Kidney epithelial cell (primary cell): ENCODE measurements around the gene GSDME. TPM values are rescaled to one million over a fixed set of nuclear protein-coding genes. Genes with fewer than 3 reads are reported as not detected.

ENCODE experiments used
- DNase-seq: peaks from one replicate; pipeline ENCODE4 v3.0.0-alpha.2; 2010; ENCODE audit warnings: low read depth
- H3K27me3 ChIP-seq: 2 replicates; pipeline ENCODE4 v1.6.0; 2011; ENCODE audit warnings: low read length; ENCODE audit not compliant: control insufficient read depth, insufficient read depth
- H3K36me3 ChIP-seq: 2 replicates; pipeline ENCODE4 v1.5.1; 2011; ENCODE audit warnings: low read length; ENCODE audit not compliant: control insufficient read depth, insufficient read depth
- H3K4me3 ChIP-seq: 2 replicates; pipeline ENCODE4 v1.5.1; 2011; ENCODE audit warnings: low read depth, mild to moderate bottlenecking, control low read depth, low read length
- CTCF ChIP-seq: IDR thresholded peaks from 2 replicates; pipeline ENCODE4 v1.5.1; 2011; ENCODE audit warnings: mild to moderate bottlenecking, moderate library complexity, low read length, control low read depth, inconsistent platforms; ENCODE audit not compliant: insufficient read depth, poor library complexity, severe bottlenecking
- total RNA-seq: library from RNA; depleted of rRNA; stranded (reverse); fragments of >200 nt; gene quantifications from 2 replicates; pipeline ENCODE4 v1.2.3, GENCODE V29; 2015

The GSDME gene
- total RNA-seq, 1 donor from 2014 or later: 84.8 TPM

GRCh38 chr7:24729365-24730017 is 27.8 kb downstream of the GSDME start:
- no peak for TF ChIP-seq CTCF
- Histone ChIP-seq H3K36me3 (no peaks in the 10 kb centered on the region), H3K4me3 (no peak overlapping the region), H3K27me3 (no peaks in the 10 kb centered on the region)
- no peak for DNase-seq

- TF ChIP-seq CTCF: no peak
- no peak for DNase-seq
- Histone ChIP-seq H3K4me3 (no peak overlapping the region), H3K36me3 (no peaks in the 10 kb centered on the region), H3K27me3 (no peaks in the 10 kb centered on the region)
These were observed 28.5 kb downstream of the GSDME start for GRCh38 chr7:24728503-24729364.

GRCh38 chr7:24728121-24728500 is 29.2 kb downstream of the GSDME start:
- no peak for DNase-seq
- H3K36me3 ChIP-seq: no peaks in the 10 kb centered on the region

GRCh38 chr7:24727154-24728120 is 29.8 kb downstream of the GSDME start:
- DNase-seq: no peak
- no peak overlapping the region for H3K4me3 ChIP-seq
- H3K27me3 ChIP-seq: no peaks in the 10 kb centered on the region
- H3K36me3 ChIP-seq: no peaks in the 10 kb centered on the region
- no peak for TF ChIP-seq CTCF

More at GRCh38 chr7:24728121-24728500, 29.2 kb downstream of the GSDME start:
- no peak for TF ChIP-seq CTCF
- Histone ChIP-seq H3K4me3 (no peak overlapping the region), H3K27me3 (no peaks in the 10 kb centered on the region)

GRCh38 chr7:24725554-24726241 is 31.6 kb downstream of the GSDME start:
- Histone ChIP-seq H3K27me3 (no peaks in the 10 kb centered on the region), H3K36me3 (no peaks in the 10 kb centered on the region), H3K4me3 (no peak overlapping the region)
- DNase-seq: no peak
- no peak for TF ChIP-seq CTCF
